ENCODE data around the gene TFDP1. TPM values are rescaled to one million over a fixed set of nuclear protein-coding genes. Genes with fewer than 3 reads are reported as not detected.

Gene TFDP1
- total RNA-seq, 1 donor from 2014 or later, result 49.4 TPM

- Histone ChIP-seq H3K79me2 (ENCODE audit: insufficient read depth, low read length) (no peaks in the 10 kb centered on the region), H3K4me2 (ENCODE audit: low read length) (peak overlapping the region; percentile 28)
- H3K36me3 Mint-ChIP-seq (ENCODE audit: low read depth, unreplicated experiment), result peaks cover 1% of the 10 kb centered on the region
These were observed 62.4 kb downstream of the TFDP1 start for GRCh38 chr13:113646921-113647340.

DNA sequence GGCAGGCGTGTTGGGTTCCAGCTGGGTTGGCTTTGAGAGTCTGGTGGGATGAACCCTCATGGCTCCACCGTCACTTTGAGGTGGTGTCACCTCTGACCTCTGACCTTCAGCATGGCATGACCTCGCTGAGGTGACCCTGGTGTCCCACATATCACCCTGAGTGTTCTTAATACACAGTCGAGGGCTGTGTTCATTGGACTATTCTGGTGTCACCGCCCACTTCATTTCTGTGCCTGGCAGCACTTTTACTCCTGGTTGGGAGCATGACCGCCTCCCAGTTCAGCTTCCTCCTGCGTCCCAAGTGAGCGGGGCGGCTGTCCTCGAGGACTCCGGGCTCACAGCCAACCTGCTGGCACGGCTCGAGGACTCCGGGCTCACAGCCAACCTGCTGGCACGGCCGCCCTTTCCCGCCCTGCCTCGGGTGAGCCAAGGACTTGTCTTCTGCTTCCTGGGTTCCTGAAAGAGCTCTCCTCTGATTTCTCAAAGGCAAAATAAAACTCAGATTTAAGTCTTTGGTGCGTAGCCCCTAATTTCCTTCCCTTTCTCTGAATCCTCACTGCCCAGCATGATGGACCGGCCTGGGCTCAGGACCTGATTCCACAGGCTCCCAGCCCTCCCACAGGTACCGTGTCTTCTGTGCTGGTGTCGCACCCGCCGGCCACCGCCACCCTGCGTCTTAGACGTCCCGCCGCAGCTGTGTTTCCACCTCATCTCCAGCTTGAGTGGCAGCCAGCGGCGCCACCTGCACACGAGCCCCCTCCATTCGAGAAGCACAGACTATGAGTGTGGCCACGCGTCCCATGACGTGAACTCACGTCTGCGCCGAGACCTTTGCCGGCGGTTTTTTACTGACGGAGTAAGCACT, 63.0 kb downstream of the TFDP1 start:
- H3K27ac ChIP-seq (ENCODE audit: low read depth, low read length), result no peak overlapping the region
- FAIRE-seq, result no peak
- H3K4me3 ChIP-seq (ENCODE audit: insufficient read depth, low read depth, low read length), result no peak overlapping the region
- no peaks in the 10 kb centered on the region for H3K79me2 ChIP-seq (ENCODE audit: insufficient read depth, low read length)
- H3K36me3 Mint-ChIP-seq (ENCODE audit: low read depth, unreplicated experiment), result no peaks in the 10 kb centered on the region
- peak; percentile 20 for DNase-seq (ENCODE audit: low read depth)
- H3K27ac Mint-ChIP-seq (ENCODE audit: unreplicated experiment), result no peak overlapping the region
- H3K27me3 ChIP-seq (ENCODE audit: insufficient read depth, low read length), result no peaks in the 10 kb centered on the region
- no peaks in the 10 kb centered on the region for H4K20me1 ChIP-seq (ENCODE audit: insufficient read depth, low read length)
- H2AFZ ChIP-seq (ENCODE audit: low read depth, low read length), result no peak overlapping the region
- H3K36me3 ChIP-seq (ENCODE audit: insufficient read depth, low read length), result no peaks in the 10 kb centered on the region
- H3K27me3 Mint-ChIP-seq (ENCODE audit: low read depth, unreplicated experiment), result no peaks in the 10 kb centered on the region
- H3K9ac ChIP-seq (ENCODE audit: low read length), result no peak overlapping the region
- H3K9me3 ChIP-seq (ENCODE audit: insufficient read depth, low read depth, low read length), result no peaks in the 10 kb centered on the region
- no peaks in the 10 kb centered on the region for H3K4me1 Mint-ChIP-seq (ENCODE audit: low read depth, unreplicated experiment)
- H3K4me1 ChIP-seq (ENCODE audit: insufficient read depth, low read length), result peaks cover 11% of the 10 kb centered on the region
- no peaks in the 10 kb centered on the region for H3K9me3 Mint-ChIP-seq (ENCODE audit: unreplicated experiment)
- TF ChIP-seq, protein P1, sequence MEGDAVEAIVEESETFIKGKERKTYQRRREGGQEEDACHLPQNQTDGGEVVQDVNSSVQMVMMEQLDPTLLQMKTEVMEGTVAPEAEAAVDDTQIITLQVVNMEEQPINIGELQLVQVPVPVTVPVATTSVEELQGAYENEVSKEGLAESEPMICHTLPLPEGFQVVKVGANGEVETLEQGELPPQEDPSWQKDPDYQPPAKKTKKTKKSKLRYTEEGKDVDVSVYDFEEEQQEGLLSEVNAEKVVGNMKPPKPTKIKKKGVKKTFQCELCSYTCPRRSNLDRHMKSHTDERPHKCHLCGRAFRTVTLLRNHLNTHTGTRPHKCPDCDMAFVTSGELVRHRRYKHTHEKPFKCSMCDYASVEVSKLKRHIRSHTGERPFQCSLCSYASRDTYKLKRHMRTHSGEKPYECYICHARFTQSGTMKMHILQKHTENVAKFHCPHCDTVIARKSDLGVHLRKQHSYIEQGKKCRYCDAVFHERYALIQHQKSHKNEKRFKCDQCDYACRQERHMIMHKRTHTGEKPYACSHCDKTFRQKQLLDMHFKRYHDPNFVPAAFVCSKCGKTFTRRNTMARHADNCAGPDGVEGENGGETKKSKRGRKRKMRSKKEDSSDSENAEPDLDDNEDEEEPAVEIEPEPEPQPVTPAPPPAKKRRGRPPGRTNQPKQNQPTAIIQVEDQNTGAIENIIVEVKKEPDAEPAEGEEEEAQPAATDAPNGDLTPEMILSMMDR (IDR thresholded peaks at IDR 0.05; ENCODE audit: insufficient read depth, low read depth, low read length), result no peak
- TF ChIP-seq EZH2 (IDR thresholded peaks at IDR 0.05; ENCODE audit: insufficient read depth, low read length), result no peak
- no peak overlapping the region for H3K4me3 Mint-ChIP-seq (ENCODE audit: unreplicated experiment)
- H3K4me2 ChIP-seq (ENCODE audit: low read length), result peak overlapping the region; percentile 28

More at GRCh38 chr13:113646921-113647340, 62.4 kb downstream of the TFDP1 start:
- no peak overlapping the region for H3K27ac ChIP-seq (ENCODE audit: low read depth, low read length)
- no peaks in the 10 kb centered on the region for H3K27me3 Mint-ChIP-seq (ENCODE audit: low read depth, unreplicated experiment)
- H3K27ac Mint-ChIP-seq (ENCODE audit: unreplicated experiment), result no peak overlapping the region
- no peaks in the 10 kb centered on the region for H3K27me3 ChIP-seq (ENCODE audit: insufficient read depth, low read length)
- DNase-seq (ENCODE audit: low read depth) (no peak), FAIRE-seq (no peak)
- TF ChIP-seq, protein P1 (IDR thresholded peaks at IDR 0.05; ENCODE audit: insufficient read depth, low read depth, low read length), result no peak
- TF ChIP-seq EZH2 (IDR thresholded peaks at IDR 0.05; ENCODE audit: insufficient read depth, low read length), result no peak
- no peak overlapping the region for H3K4me3 ChIP-seq (ENCODE audit: insufficient read depth, low read depth, low read length)
- no peak overlapping the region for H2AFZ ChIP-seq (ENCODE audit: low read depth, low read length)
- H4K20me1 ChIP-seq (ENCODE audit: insufficient read depth, low read length), result no peaks in the 10 kb centered on the region
- peaks cover 11% of the 10 kb centered on the region for H3K4me1 ChIP-seq (ENCODE audit: insufficient read depth, low read length)
- no peak overlapping the region for H3K9ac ChIP-seq (ENCODE audit: low read length)
- H3K4me1 Mint-ChIP-seq (ENCODE audit: low read depth, unreplicated experiment), result no peaks in the 10 kb centered on the region
- no peaks in the 10 kb centered on the region for H3K9me3 ChIP-seq (ENCODE audit: insufficient read depth, low read depth, low read length)
- H3K9me3 Mint-ChIP-seq (ENCODE audit: unreplicated experiment), result peaks cover 2% of the 10 kb centered on the region
- no peak overlapping the region for H3K4me3 Mint-ChIP-seq (ENCODE audit: unreplicated experiment)
- peaks cover 2% of the 10 kb centered on the region for H3K36me3 ChIP-seq (ENCODE audit: insufficient read depth, low read length)

GRCh38 chr13:113648216-113648610, 63.7 kb downstream of the TFDP1 start:
- Histone ChIP-seq H3K4me3 (ENCODE audit: insufficient read depth, low read depth, low read length) (no peak overlapping the region), H4K20me1 (ENCODE audit: insufficient read depth, low read length) (no peaks in the 10 kb centered on the region), H3K36me3 (ENCODE audit: insufficient read depth, low read length) (no peaks in the 10 kb centered on the region), H3K4me2 (ENCODE audit: low read length) (no peak overlapping the region), H3K9ac (ENCODE audit: low read length) (no peak overlapping the region), H3K4me1 (ENCODE audit: insufficient read depth, low read length) (peaks cover 6% of the 10 kb centered on the region), H2AFZ (ENCODE audit: low read depth, low read length) (no peak overlapping the region), H3K9me3 (ENCODE audit: insufficient read depth, low read depth, low read length) (no peaks in the 10 kb centered on the region), H3K27ac (ENCODE audit: low read depth, low read length) (no peak overlapping the region), H3K27me3 (ENCODE audit: insufficient read depth, low read length) (no peaks in the 10 kb centered on the region), H3K79me2 (ENCODE audit: insufficient read depth, low read length) (no peaks in the 10 kb centered on the region)
- Mint-ChIP-seq H3K27ac (ENCODE audit: unreplicated experiment) (no peak overlapping the region), H3K27me3 (ENCODE audit: low read depth, unreplicated experiment) (no peaks in the 10 kb centered on the region), H3K36me3 (ENCODE audit: low read depth, unreplicated experiment) (no peaks in the 10 kb centered on the region), H3K4me3 (ENCODE audit: unreplicated experiment) (no peak overlapping the region), H3K9me3 (ENCODE audit: unreplicated experiment) (no peaks in the 10 kb centered on the region), H3K4me1 (ENCODE audit: low read depth, unreplicated experiment) (no peaks in the 10 kb centered on the region)
- FAIRE-seq (no peak), DNase-seq (ENCODE audit: low read depth) (no peak)
- TF ChIP-seq EZH2 (IDR thresholded peaks at IDR 0.05; ENCODE audit: insufficient read depth, low read length), result no peak
- TF ChIP-seq, protein P1 (IDR thresholded peaks at IDR 0.05; ENCODE audit: insufficient read depth, low read depth, low read length), result no peak

Data from astrocyte (in vitro differentiated cells and primary cell).